Mesenchymal stem cell (in vitro differentiated cells and primary cell): ENCODE data around the gene TTLL11.

Source experiments
- DNase-seq: peaks from one replicate; pipeline ENCODE4 v3.0.0-alpha.2; 2013
- H2AFZ ChIP-seq: one replicate; pipeline ENCODE4 v1.6.1; 2013; ENCODE audit warnings: low read depth, mild to moderate bottlenecking, control low read depth, inconsistent platforms, low read length, moderate library complexity
- H2AK5ac ChIP-seq: 2 replicates; pipeline ENCODE4 v1.6.1; 2013; ENCODE audit warnings: low read length, moderate library complexity, mild to moderate bottlenecking, inconsistent platforms; ENCODE audit not compliant: severe bottlenecking
- H2BK120ac ChIP-seq: one replicate; pipeline ENCODE4 v1.6.1; 2013; ENCODE audit warnings: low read depth, mild to moderate bottlenecking, inconsistent platforms, low read length, moderate library complexity
- H2BK12ac ChIP-seq, 2 experiments: one replicate each; pipeline ENCODE4 v1.6.1; 2013; ENCODE audit warnings: inconsistent platforms in 2 of 2, low read length in 2 of 2, mild to moderate bottlenecking in 2 of 2, moderate library complexity in 2 of 2, control low read depth in 1 of 2
- H2BK15ac ChIP-seq: one replicate; pipeline ENCODE4 v1.6.1; 2013; ENCODE audit warnings: mild to moderate bottlenecking, low read depth, inconsistent platforms; ENCODE audit not compliant: poor library complexity, severe bottlenecking
- H2BK5ac ChIP-seq: 2 replicates; pipeline ENCODE4 v1.6.1; 2013; ENCODE audit warnings: low read depth, mild to moderate bottlenecking, low read length, control low read depth, inconsistent platforms; ENCODE audit not compliant: poor library complexity, severe bottlenecking
- H3K14ac ChIP-seq, 2 experiments: one replicate each; pipeline ENCODE4 v1.6.1; 2013; ENCODE audit warnings: inconsistent platforms in 2 of 2, low read length in 2 of 2, control low read depth in 1 of 2, mild to moderate bottlenecking in 1 of 2, moderate library complexity in 1 of 2
- H3K18ac ChIP-seq, 2 experiments: one replicate each; pipeline ENCODE4 v1.6.1; 2013; ENCODE audit warnings: inconsistent platforms in 2 of 2, low read length in 2 of 2, control low read depth in 1 of 2, low read depth in 1 of 2, mild to moderate bottlenecking in 1 of 2
- H3K23ac ChIP-seq, 2 experiments: one replicate each; pipeline ENCODE4 v1.6.1; 2013; ENCODE audit warnings: inconsistent platforms in 2 of 2, low read length in 2 of 2, mild to moderate bottlenecking in 2 of 2, moderate library complexity in 2 of 2, control low read depth in 1 of 2
- H3K27ac ChIP-seq: 2 replicates; pipeline ENCODE4 v1.5.1; 2013; ENCODE audit warnings: mild to moderate bottlenecking, moderate library complexity, low read length, control low read depth, inconsistent platforms; ENCODE audit not compliant: poor library complexity, severe bottlenecking
- H3K27me3 ChIP-seq, 2 experiments: 2 replicates each; pipeline versions ENCODE4 v1.6.1 to v1.7.0; 2013; ENCODE audit warnings: low read length in 2 of 2, mild to moderate bottlenecking in 2 of 2, moderate library complexity in 2 of 2, control low read depth in 1 of 2, inconsistent platforms in 1 of 2; ENCODE audit not compliant: control insufficient read depth in 1 of 2, insufficient read depth in 1 of 2
- H3K36me3 ChIP-seq, 2 experiments: 2 replicates each; pipeline versions ENCODE4 v1.6.1 to v1.7.0; 2013; ENCODE audit warnings: low read length in 2 of 2, control low read depth in 1 of 2, inconsistent platforms in 1 of 2, low read depth in 1 of 2, mild to moderate bottlenecking in 1 of 2; ENCODE audit not compliant: insufficient read depth in 2 of 2, control insufficient read depth in 1 of 2
- H3K4ac ChIP-seq, 2 experiments: one replicate each; pipeline ENCODE4 v1.6.1; 2013; ENCODE audit warnings: inconsistent platforms in 2 of 2, low read length in 2 of 2, mild to moderate bottlenecking in 2 of 2, moderate library complexity in 2 of 2, control low read depth in 1 of 2, low read depth in 1 of 2
- H3K4me1 ChIP-seq: 2 replicates; pipeline ENCODE4 v1.6.1; 2013; ENCODE audit warnings: low read depth, low read length, control low read depth; ENCODE audit not compliant: control insufficient read depth, insufficient read depth
- H3K4me2 ChIP-seq: 2 replicates; pipeline ENCODE4 v1.6.1; 2013; ENCODE audit warnings: low read length, mild to moderate bottlenecking, inconsistent platforms; ENCODE audit not compliant: poor library complexity, severe bottlenecking
- H3K4me3 ChIP-seq, 2 experiments: 2 replicates each; pipeline versions ENCODE4 v1.5.1 to v1.7.0; 2013; ENCODE audit warnings: low read length in 2 of 2, mild to moderate bottlenecking in 2 of 2, control low read depth in 1 of 2, low read depth in 1 of 2; ENCODE audit not compliant: insufficient read depth in 1 of 2
- H3K79me1 ChIP-seq: replicated peaks from 2 replicates; pipeline ENCODE4 v1.6.1; 2013; ENCODE audit warnings: mild to moderate bottlenecking, control low read depth, low read length, inconsistent platforms; ENCODE audit not compliant: poor library complexity, severe bottlenecking
- H3K9ac ChIP-seq: 2 replicates; pipeline ENCODE4 v1.7.0; 2013; ENCODE audit warnings: mild to moderate bottlenecking, low read length, moderate library complexity
- H3K9me3 ChIP-seq: 2 replicates; pipeline ENCODE4 v1.7.0; 2013; ENCODE audit warnings: mild to moderate bottlenecking, low read length; ENCODE audit not compliant: control insufficient read depth
- H4K8ac ChIP-seq: one replicate; pipeline ENCODE4 v1.6.1; 2013; ENCODE audit warnings: inconsistent platforms, mild to moderate bottlenecking, low read length, moderate library complexity
- H4K91ac ChIP-seq: one replicate; pipeline ENCODE4 v1.6.1; 2013; ENCODE audit warnings: mild to moderate bottlenecking, low read length, inconsistent platforms
- WGBS: methylation state at CpG from one replicate; pipeline ENCODE4 v1.1.7; 2013; ENCODE audit warnings: mixed read lengths; 5-methylcytosine and 5-hydroxymethylcytosine counted together

The TTLL11 gene

GRCh38 chr9:122124048-122124447 is 30.9 kb upstream of the TTLL11 start:
- Histone ChIP-seq H4K8ac (no peak overlapping the region), H3K4me3 (no peak overlapping the region), H2BK120ac (no peak overlapping the region), H2BK12ac (no peak overlapping the region), H3K79me1 (no peaks in the 10 kb centered on the region), H3K36me3 (no peaks in the 10 kb centered on the region), H3K4me1 (peaks cover 20% of the 10 kb centered on the region), H3K9me3 (no peaks in the 10 kb centered on the region), H3K27me3 (peaks cover 13 to 41% of the 10 kb centered on the region in 2 experiments), H3K18ac (no peak overlapping the region), H3K4ac (no peak overlapping the region), H2BK5ac (no peak overlapping the region), H4K91ac (no peak overlapping the region), H2BK15ac (no peak overlapping the region), H3K4me2 (no peak overlapping the region), H2AFZ (no peak overlapping the region), H3K23ac (no peak overlapping the region), H2AK5ac (no peak overlapping the region), H3K9ac (no peak overlapping the region), H3K27ac (no peak overlapping the region), H3K14ac (no peak overlapping the region)
- no peak for DNase-seq
- WGBS, result no CpG with 5 or more reads among the region's 1 CpG

GRCh38 chr9:122122903-122123632 is 30.0 kb upstream of the TTLL11 start:
- 29% methylated on average over 13 of the region's 13 CpGs for WGBS

GRCh38 chr9:122122468-122122867 is 29.4 kb upstream of the TTLL11 start:
- 63% methylated on average over 6 of the region's 6 CpGs for WGBS
- H2AFZ ChIP-seq, result no peak overlapping the region
- no peak overlapping the region for H3K18ac ChIP-seq

More at GRCh38 chr9:122122903-122123632, 30.0 kb upstream of the TTLL11 start:
- Histone ChIP-seq H2AK5ac (no peak overlapping the region), H3K14ac (no peak overlapping the region), H2BK120ac (no peak overlapping the region), H3K27me3 (peaks cover 13 to 35% of the 10 kb centered on the region in 2 experiments), H3K27ac (no peak overlapping the region), H3K9me3 (no peaks in the 10 kb centered on the region), H3K23ac (no peak overlapping the region), H2AFZ (no peak overlapping the region), H3K36me3 (no peaks in the 10 kb centered on the region), H3K4me3 (no peak overlapping the region), H2BK5ac (no peak overlapping the region), H4K91ac (no peak overlapping the region), H2BK15ac (no peak overlapping the region), H3K4ac (no peak overlapping the region), H3K9ac (no peak overlapping the region), H3K18ac (no peak overlapping the region), H3K79me1 (no peaks in the 10 kb centered on the region), H2BK12ac (no peak overlapping the region), H3K4me1 (peaks cover 20% of the 10 kb centered on the region), H4K8ac (no peak overlapping the region), H3K4me2 (no peak overlapping the region)
- peak; percentile 63 for DNase-seq

GRCh38 chr9:122121931-122122330 is 28.8 kb upstream of the TTLL11 start:
- Histone ChIP-seq H3K9ac (no peak overlapping the region), H4K91ac (no peak overlapping the region), H2BK12ac (no peak overlapping the region), H3K4ac (no peak overlapping the region), H2BK15ac (no peak overlapping the region), H3K4me3 (no peak overlapping the region), H3K27me3 (peaks cover 13 to 33% of the 10 kb centered on the region in 2 experiments), H2AK5ac (no peak overlapping the region), H2BK5ac (no peak overlapping the region), H3K4me2 (no peak overlapping the region), H4K8ac (no peak overlapping the region), H3K4me1 (peaks cover 16% of the 10 kb centered on the region), H3K27ac (no peak overlapping the region), H2BK120ac (no peak overlapping the region), H3K36me3 (no peaks in the 10 kb centered on the region), H3K79me1 (no peaks in the 10 kb centered on the region), H3K23ac (no peak overlapping the region), H2AFZ (no peak overlapping the region), H3K14ac (no peak overlapping the region), H3K18ac (no peak overlapping the region), H3K9me3 (no peaks in the 10 kb centered on the region)
- no peak for DNase-seq
- 86% methylated on average over 6 of the region's 6 CpGs for WGBS

More at GRCh38 chr9:122122468-122122867, 29.4 kb upstream of the TTLL11 start:
- H2BK15ac ChIP-seq, result no peak overlapping the region
- no peak overlapping the region for H3K23ac ChIP-seq
- no peak overlapping the region for H3K9ac ChIP-seq
- H3K4me1 ChIP-seq, result peaks cover 20% of the 10 kb centered on the region
- H2BK120ac ChIP-seq, result no peak overlapping the region
- H2AK5ac ChIP-seq, result no peak overlapping the region
- H3K4me2 ChIP-seq, result no peak overlapping the region
- H4K91ac ChIP-seq, result no peak overlapping the region
- no peak for DNase-seq
- H3K79me1 ChIP-seq, result no peaks in the 10 kb centered on the region
- H3K4ac ChIP-seq, result no peak overlapping the region
- no peak overlapping the region for H2BK5ac ChIP-seq
- peaks cover 13 to 33% of the 10 kb centered on the region in 2 experiments for H3K27me3 ChIP-seq
- no peak overlapping the region for H4K8ac ChIP-seq
- H3K14ac ChIP-seq, result no peak overlapping the region
- no peak overlapping the region for H2BK12ac ChIP-seq
- H3K9me3 ChIP-seq, result no peaks in the 10 kb centered on the region
- no peaks in the 10 kb centered on the region for H3K36me3 ChIP-seq
- no peak overlapping the region for H3K4me3 ChIP-seq
- H3K27ac ChIP-seq, result no peak overlapping the region
